PFSK-1 (cell line): ENCODE results near the gene KDM5B.

Experiments
- POLR2AphosphoS5 ChIP-seq: IDR thresholded peaks from 2 replicates; pipeline ENCODE4 v1.6.1; 2012; ENCODE audit warnings: low read depth, mild to moderate bottlenecking, control low read depth, low read length, moderate library complexity
- SIN3A ChIP-seq: IDR thresholded peaks from 2 replicates; pipeline ENCODE4 v1.6.1; 2012; ENCODE audit warnings: mild to moderate bottlenecking, low read length, moderate library complexity, borderline replicate concordance; ENCODE audit not compliant: insufficient read depth

DNA sequence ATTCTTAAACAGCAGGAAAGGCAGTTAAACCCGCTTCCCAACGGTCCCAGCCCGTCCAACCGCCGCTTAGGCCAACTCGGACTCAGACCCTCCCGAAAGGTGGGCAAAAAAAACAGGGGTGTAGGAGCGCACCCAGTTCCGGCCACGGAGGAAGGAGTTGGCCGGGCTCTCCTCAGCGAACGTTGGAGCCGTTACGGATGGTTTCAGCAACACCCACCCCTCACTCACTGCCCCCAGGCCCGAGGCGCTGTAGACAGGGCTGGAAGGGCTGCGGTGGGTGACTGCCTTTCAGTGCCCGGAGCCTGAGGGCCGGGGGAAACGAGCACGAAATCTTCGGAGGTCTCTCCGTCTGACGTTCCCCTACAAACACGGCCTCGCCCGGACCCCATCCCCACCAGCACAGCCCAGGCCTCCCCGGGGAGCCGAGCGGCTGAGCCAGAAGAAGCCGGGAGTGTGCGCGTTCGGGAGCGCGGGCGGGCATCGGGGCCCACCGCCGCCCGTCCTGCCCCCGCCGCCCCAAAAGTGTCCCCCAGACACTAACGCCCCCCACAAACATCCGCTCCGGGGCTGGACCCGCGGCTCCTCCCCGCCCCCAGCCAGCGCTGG, 1.3 kb downstream of the KDM5B start:
- TF ChIP-seq SIN3A (no peak), POLR2AphosphoS5 (no peak)
